Measurements from ENCODE around the gene MRPL50. TPM values are rescaled to one million over a fixed set of nuclear protein-coding genes. Genes with fewer than 3 reads are reported as not detected.
"Not testable (repeated sequence)": the region's sequence is repeated elsewhere in the genome, so short reads cannot be mapped to it uniquely, and the experiment has no call there.

Gene MRPL50
- total RNA-seq, 1 experiment from 2014 or later, result 14.0 TPM

DNA sequence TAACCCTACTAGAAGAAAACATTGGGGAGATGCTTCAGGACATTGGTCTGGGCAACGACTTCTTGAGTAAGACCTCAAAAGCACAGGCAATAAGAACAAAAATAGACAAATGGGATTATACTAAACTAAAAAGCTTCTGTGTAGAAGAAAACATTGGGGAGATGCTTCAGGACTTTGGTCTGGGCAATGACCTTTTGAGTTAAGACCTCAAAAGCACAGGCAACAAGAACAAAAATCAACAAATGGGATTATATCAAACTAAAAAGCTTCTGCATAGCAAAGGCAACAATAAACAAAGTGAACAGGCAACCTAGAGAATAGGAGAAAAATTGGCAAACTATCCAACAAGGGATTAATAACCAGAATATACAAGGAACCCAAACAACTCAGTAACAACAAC, 3.7 kb downstream of the MRPL50 start:
- intact Hi-C loops (cut with micrococcal nuclease; ENCODE audit: unreplicated experiment), result no loop called here
- CTCF ChIA-PET, result no interaction called here
- peaks cover 11% of the 10 kb centered on the region for H3K9me3 Mint-ChIP-seq (ENCODE audit: low read depth, unreplicated experiment)
- H3K4me1 Mint-ChIP-seq (ENCODE audit: low read depth, unreplicated experiment), result peaks cover 29% of the 10 kb centered on the region
- no peak overlapping the region for H3K27ac Mint-ChIP-seq (ENCODE audit: unreplicated experiment)
- TF ChIP-seq, protein P1, sequence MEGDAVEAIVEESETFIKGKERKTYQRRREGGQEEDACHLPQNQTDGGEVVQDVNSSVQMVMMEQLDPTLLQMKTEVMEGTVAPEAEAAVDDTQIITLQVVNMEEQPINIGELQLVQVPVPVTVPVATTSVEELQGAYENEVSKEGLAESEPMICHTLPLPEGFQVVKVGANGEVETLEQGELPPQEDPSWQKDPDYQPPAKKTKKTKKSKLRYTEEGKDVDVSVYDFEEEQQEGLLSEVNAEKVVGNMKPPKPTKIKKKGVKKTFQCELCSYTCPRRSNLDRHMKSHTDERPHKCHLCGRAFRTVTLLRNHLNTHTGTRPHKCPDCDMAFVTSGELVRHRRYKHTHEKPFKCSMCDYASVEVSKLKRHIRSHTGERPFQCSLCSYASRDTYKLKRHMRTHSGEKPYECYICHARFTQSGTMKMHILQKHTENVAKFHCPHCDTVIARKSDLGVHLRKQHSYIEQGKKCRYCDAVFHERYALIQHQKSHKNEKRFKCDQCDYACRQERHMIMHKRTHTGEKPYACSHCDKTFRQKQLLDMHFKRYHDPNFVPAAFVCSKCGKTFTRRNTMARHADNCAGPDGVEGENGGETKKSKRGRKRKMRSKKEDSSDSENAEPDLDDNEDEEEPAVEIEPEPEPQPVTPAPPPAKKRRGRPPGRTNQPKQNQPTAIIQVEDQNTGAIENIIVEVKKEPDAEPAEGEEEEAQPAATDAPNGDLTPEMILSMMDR (IDR thresholded peaks at IDR 0.05; ENCODE audit: unreplicated experiment), result no peak
- H3K4me3 Mint-ChIP-seq (ENCODE audit: low read depth, unreplicated experiment), result no peak overlapping the region
- no peak for DNase-seq
- H3K27me3 Mint-ChIP-seq (ENCODE audit: unreplicated experiment), result no peaks in the 10 kb centered on the region
- peaks cover 40% of the 10 kb centered on the region for H3K36me3 Mint-ChIP-seq (ENCODE audit: insufficient read depth, unreplicated experiment)
- BruUV-seq (replicated peaks), result no TSS peak

GRCh38 chr9:101393135-101393534, 5.3 kb downstream of the MRPL50 start:
- intact Hi-C loops (cut with micrococcal nuclease; ENCODE audit: unreplicated experiment), result no loop called here
- no TSS peak for BruUV-seq (replicated peaks)
- no peaks in the 10 kb centered on the region for H3K27me3 Mint-ChIP-seq (ENCODE audit: unreplicated experiment)
- CTCF ChIA-PET, result no interaction called here
- TF ChIP-seq, protein P1 (IDR thresholded peaks at IDR 0.05; ENCODE audit: unreplicated experiment), result no peak
- peaks cover 24% of the 10 kb centered on the region for H3K36me3 Mint-ChIP-seq (ENCODE audit: insufficient read depth, unreplicated experiment)
- H3K4me3 Mint-ChIP-seq (ENCODE audit: low read depth, unreplicated experiment), result no peak overlapping the region
- no peak for DNase-seq
- no peak overlapping the region for H3K27ac Mint-ChIP-seq (ENCODE audit: unreplicated experiment)
- H3K4me1 Mint-ChIP-seq (ENCODE audit: low read depth, unreplicated experiment), result peaks cover 35% of the 10 kb centered on the region
- peaks cover 11% of the 10 kb centered on the region for H3K9me3 Mint-ChIP-seq (ENCODE audit: low read depth, unreplicated experiment)

DNA sequence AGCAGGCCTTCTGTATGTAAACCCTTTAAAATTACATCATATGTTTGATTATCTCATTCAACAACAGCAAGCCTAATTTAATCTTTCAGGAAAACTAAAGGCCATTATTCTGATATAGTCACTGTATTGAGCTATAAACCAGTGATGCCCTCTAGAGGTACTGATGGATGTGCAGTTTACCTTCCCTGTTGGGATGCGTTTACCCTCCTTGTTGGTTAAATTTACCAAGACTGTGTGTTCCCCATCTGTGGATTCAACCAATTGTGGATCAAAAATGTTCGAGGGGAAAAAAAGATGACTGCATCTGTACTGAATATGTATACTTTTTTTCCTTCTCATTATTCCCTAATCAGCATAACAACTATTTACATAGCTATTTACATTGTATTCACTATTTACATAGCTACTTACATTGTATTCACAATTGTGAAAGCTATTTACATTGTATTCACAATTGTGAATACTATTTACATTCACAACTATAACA, 9.9 kb downstream of the MRPL50 start:
- Mint-ChIP-seq H3K4me3 (ENCODE audit: low read depth, unreplicated experiment) (no peak overlapping the region), H3K27ac (ENCODE audit: unreplicated experiment) (peak overlapping the region; percentile 69), H3K36me3 (ENCODE audit: insufficient read depth, unreplicated experiment) (peaks cover 10% of the 10 kb centered on the region), H3K4me1 (ENCODE audit: low read depth, unreplicated experiment) (peaks cover 38% of the 10 kb centered on the region), H3K9me3 (ENCODE audit: low read depth, unreplicated experiment) (peaks cover 13% of the 10 kb centered on the region), H3K27me3 (ENCODE audit: unreplicated experiment) (no peaks in the 10 kb centered on the region)
- no peak for DNase-seq
- TF ChIP-seq, protein P1 (IDR thresholded peaks at IDR 0.05; ENCODE audit: unreplicated experiment), result peak; percentile 13
- BruUV-seq (replicated peaks), result no TSS peak
- CTCF ChIA-PET, result interaction anchor here (0.8 to 1.9 kb wide), 11 partner anchors 10 to 269 kb away, joined by 3 to 13 read pairs (median 3); partner anchors contain the start of genes MRPL50 and ZNF189
- intact Hi-C loops (cut with micrococcal nuclease; ENCODE audit: unreplicated experiment), result loop anchor here (1.0 to 5.0 kb wide), 6 partner anchors 36 to 676 kb away; partner anchors contain the start of gene RNF20

- Mint-ChIP-seq H3K4me3 (ENCODE audit: low read depth, unreplicated experiment) (no peak overlapping the region), H3K36me3 (ENCODE audit: insufficient read depth, unreplicated experiment) (peaks cover 10% of the 10 kb centered on the region), H3K27ac (ENCODE audit: unreplicated experiment) (peak overlapping the region; percentile 69), H3K4me1 (ENCODE audit: low read depth, unreplicated experiment) (peaks cover 38% of the 10 kb centered on the region), H3K9me3 (ENCODE audit: low read depth, unreplicated experiment) (peaks cover 13% of the 10 kb centered on the region), H3K27me3 (ENCODE audit: unreplicated experiment) (no peaks in the 10 kb centered on the region)
- CTCF ChIA-PET, result interaction anchor here (0.8 to 1.9 kb wide), 10 partner anchors 11 to 269 kb away, joined by 3 to 13 read pairs (median 3); partner anchors contain the start of genes MRPL50 and ZNF189
- BruUV-seq (replicated peaks), result no TSS peak
- TF ChIP-seq, protein P1 (IDR thresholded peaks at IDR 0.05; ENCODE audit: unreplicated experiment), result peak; percentile 19
- peak; percentile 34 for DNase-seq
- intact Hi-C loops (cut with micrococcal nuclease; ENCODE audit: unreplicated experiment), result loop anchor here (1.0 to 5.0 kb wide), 7 partner anchors 36 to 676 kb away; partner anchors contain the start of gene RNF20
Observed at GRCh38 chr9:101387871-101388506, 10.4 kb downstream of the MRPL50 start.

- peak within 1 kb of the TSS; percentile 66 for H3K4me3 Mint-ChIP-seq (ENCODE audit: low read depth, unreplicated experiment)
- H3K27me3 Mint-ChIP-seq (ENCODE audit: unreplicated experiment); BruUV-seq (replicated peaks); H3K9me3 Mint-ChIP-seq (ENCODE audit: low read depth, unreplicated experiment); CTCF ChIA-PET; DNase-seq: not testable (repeated sequence)
- intact Hi-C loops (cut with micrococcal nuclease; ENCODE audit: unreplicated experiment), result loop anchor here (5.0 kb wide), 5 partner anchors 33 to 783 kb away; partner anchors contain the start of gene RNF20
- H3K4me1 Mint-ChIP-seq (ENCODE audit: low read depth, unreplicated experiment), result peaks cover 18% of the 10 kb centered on the region
- peaks cover 12% of the 10 kb centered on the region for H3K36me3 Mint-ChIP-seq (ENCODE audit: insufficient read depth, unreplicated experiment)
- peak within 1 kb of the TSS; percentile 65 for H3K27ac Mint-ChIP-seq (ENCODE audit: unreplicated experiment)
Observed at GRCh38 chr9:101384873-101385536, 13.4 kb downstream of the MRPL50 start, which contains the start of gene BAAT. TSS of gene BAAT (minus strand) at chr9:101385006. CDS start at chr9:101371404, 13,602 bp downstream.
